HFFc6 (cell line): ENCODE results near the gene GDF3. TPM values are rescaled to one million over a fixed set of nuclear protein-coding genes. Genes with fewer than 3 reads are reported as not detected.

Experiments
- DNase-seq: peaks from one replicate; pipeline ENCODE4 v3.0.0-alpha.2; 2018
- H3K27ac Mint-ChIP-seq: 2 replicates; pipeline ENCODE4 v1.8.0; 2020; ENCODE audit warnings: mild to moderate bottlenecking, mixed read lengths
- H3K27me3 Mint-ChIP-seq: 2 replicates; pipeline ENCODE4 v1.8.0; 2021; ENCODE audit warnings: mild to moderate bottlenecking, moderate library complexity, mixed read lengths; ENCODE audit not compliant: insufficient read depth
- H3K36me3 Mint-ChIP-seq: 2 replicates; pipeline ENCODE4 v1.8.0; 2021; ENCODE audit warnings: low read depth, mixed read lengths
- H3K4me1 Mint-ChIP-seq: 2 replicates; pipeline ENCODE4 v1.8.0; 2020; ENCODE audit warnings: low read depth, mixed read lengths
- H3K4me3 Mint-ChIP-seq: 2 replicates; pipeline ENCODE4 v1.8.0; 2020; ENCODE audit warnings: mild to moderate bottlenecking, moderate library complexity, mixed read lengths
- H3K9me3 Mint-ChIP-seq: 2 replicates; pipeline ENCODE4 v1.8.0; 2020; ENCODE audit warnings: mild to moderate bottlenecking, mixed read lengths
- total RNA-seq, 6 experiments: library from RNA; stranded (reverse); fragmentation: NEBNext Ultra II Directional; extraction: Animal tissue kit (Norgen Biotek cat#: 25700); gene quantifications; 2 replicates in 1 of 6; 3 replicates in 5 of 6; pipeline ENCODE4 v1.2.3, GENCODE V29; 2021
- TF ChIP-seq, protein P1 (sequence below): fragments of 200-600 bp; sonication (generic); IDR thresholded peaks from 2 replicates; pipeline ENCODE4 v1.5.0; 2021; ENCODE audit warnings: antibody characterized with exemption, mild to moderate bottlenecking

Gene GDF3
- total RNA-seq, 6 experiments from 2014 or later, result not detected

DNA sequence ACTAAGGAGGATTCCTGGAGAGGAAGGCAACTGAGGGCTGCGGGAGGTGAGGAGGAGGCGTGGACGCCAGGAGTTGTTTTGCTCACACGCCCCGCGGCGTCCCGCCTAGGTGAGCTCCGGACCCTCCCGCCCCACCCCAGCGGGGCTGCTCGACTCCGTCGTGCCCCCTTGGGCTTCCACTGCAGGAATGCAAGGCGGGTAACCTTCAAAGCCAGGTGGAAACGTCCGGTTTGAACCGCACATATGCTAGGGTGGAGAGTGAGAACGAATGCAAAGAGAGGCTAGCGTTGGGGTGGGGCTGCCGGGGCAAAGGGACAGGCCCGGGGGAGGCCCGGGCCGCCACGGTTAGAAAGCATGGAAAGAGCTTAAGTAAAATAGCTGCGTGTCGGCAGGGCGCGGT lies 10.3 kb upstream of the GDF3 start:
- peaks cover 11% of the 10 kb centered on the region for H3K27me3 Mint-ChIP-seq
- H3K36me3 Mint-ChIP-seq, result no peaks in the 10 kb centered on the region
- H3K4me3 Mint-ChIP-seq, result no peak overlapping the region
- no peaks in the 10 kb centered on the region for H3K4me1 Mint-ChIP-seq
- DNase-seq, result no peak
- TF ChIP-seq, protein P1, sequence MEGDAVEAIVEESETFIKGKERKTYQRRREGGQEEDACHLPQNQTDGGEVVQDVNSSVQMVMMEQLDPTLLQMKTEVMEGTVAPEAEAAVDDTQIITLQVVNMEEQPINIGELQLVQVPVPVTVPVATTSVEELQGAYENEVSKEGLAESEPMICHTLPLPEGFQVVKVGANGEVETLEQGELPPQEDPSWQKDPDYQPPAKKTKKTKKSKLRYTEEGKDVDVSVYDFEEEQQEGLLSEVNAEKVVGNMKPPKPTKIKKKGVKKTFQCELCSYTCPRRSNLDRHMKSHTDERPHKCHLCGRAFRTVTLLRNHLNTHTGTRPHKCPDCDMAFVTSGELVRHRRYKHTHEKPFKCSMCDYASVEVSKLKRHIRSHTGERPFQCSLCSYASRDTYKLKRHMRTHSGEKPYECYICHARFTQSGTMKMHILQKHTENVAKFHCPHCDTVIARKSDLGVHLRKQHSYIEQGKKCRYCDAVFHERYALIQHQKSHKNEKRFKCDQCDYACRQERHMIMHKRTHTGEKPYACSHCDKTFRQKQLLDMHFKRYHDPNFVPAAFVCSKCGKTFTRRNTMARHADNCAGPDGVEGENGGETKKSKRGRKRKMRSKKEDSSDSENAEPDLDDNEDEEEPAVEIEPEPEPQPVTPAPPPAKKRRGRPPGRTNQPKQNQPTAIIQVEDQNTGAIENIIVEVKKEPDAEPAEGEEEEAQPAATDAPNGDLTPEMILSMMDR, result no peak
- H3K27ac Mint-ChIP-seq, result no peak overlapping the region
- no peaks in the 10 kb centered on the region for H3K9me3 Mint-ChIP-seq

DNA sequence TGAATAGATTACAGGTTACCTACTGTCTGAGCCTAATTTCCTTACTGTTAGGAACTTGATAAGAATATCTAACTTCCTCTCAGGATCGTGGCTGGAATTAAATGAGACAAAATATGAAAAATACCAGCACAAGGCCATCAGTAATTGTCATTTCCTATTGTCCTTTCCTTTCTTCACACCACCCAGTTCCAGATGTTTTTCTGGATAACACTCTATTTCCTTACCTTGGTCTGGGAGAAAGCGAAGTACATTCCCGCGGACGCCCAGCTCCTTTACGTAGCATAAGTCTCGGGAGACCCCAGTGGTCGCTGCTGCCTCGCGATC lies 376 bp downstream of the GDF3 start:
- no peak for DNase-seq
- Mint-ChIP-seq H3K36me3 (no peaks in the 10 kb centered on the region), H3K9me3 (no peaks in the 10 kb centered on the region), H3K27ac (no peak overlapping the region), H3K27me3 (peaks cover 16% of the 10 kb centered on the region), H3K4me3 (no peak overlapping the region), H3K4me1 (no peaks in the 10 kb centered on the region)
- TF ChIP-seq, protein P1, result no peak

DNA sequence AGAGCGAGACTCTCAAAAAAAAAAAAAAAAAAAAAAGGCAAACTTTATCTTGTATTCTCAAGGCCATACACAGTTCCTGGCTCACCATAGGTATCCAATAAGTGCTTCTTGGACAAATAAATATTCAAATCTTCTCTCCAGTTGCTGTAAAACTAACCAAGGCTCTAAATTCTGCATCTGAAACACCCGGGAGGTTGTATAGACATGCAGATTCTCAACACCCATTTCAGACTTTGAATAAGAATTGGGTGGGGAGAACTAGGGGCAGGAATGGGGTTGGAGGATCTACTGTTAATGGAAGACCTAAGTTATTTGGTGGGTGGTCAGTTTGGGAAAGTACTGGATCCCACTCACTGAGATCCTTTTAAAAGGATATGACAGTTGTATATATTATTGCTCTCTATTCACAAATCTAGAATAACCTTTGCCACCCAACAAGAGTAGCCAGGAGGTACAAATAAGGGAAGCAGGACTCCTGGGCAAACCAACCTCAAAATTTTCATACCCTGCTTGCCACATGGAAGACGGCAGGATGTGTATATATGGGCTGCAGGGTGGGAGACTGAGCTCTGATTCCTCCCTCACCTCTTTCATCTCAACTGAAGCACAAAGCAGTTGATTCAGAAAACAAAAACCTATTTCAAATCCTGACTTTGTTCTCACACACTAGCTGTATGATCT lies 879 bp downstream of the GDF3 start:
- no peak overlapping the region for H3K4me3 Mint-ChIP-seq
- H3K27ac Mint-ChIP-seq, result no peak overlapping the region
- TF ChIP-seq, protein P1, result no peak

DNA sequence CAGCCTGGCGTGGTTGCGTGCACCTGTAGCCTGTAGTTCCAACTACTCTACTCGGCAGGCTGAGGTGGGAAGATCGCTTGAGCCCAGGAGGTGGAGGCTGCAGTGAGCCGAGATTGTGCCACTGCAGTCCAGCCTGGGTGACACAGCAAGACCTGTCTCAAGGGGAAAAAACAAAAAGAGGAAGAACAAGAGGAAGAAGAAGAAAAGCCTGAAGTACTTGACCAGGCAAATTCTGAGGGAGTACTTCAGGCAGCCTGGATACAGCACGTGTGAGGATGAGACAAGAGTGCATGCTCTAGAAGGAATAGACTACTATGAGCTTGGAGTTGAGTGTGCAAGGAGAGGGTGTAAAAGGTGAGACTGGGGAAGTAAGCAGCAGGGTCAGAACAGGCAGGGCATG lies 1.8 kb downstream of the GDF3 start:
- H3K4me3 Mint-ChIP-seq, result no peak overlapping the region
- no peaks in the 10 kb centered on the region for H3K4me1 Mint-ChIP-seq
- TF ChIP-seq, protein P1, result no peak
- peaks cover 16% of the 10 kb centered on the region for H3K27me3 Mint-ChIP-seq
- no peaks in the 10 kb centered on the region for H3K9me3 Mint-ChIP-seq
- no peak overlapping the region for H3K27ac Mint-ChIP-seq
- DNase-seq, result no peak
- no peaks in the 10 kb centered on the region for H3K36me3 Mint-ChIP-seq

More for the DNA sequence above, 879 bp downstream of the GDF3 start:
- no peak for DNase-seq
- no peaks in the 10 kb centered on the region for H3K9me3 Mint-ChIP-seq
- H3K36me3 Mint-ChIP-seq, result no peaks in the 10 kb centered on the region
- H3K4me1 Mint-ChIP-seq, result no peaks in the 10 kb centered on the region
- peaks cover 16% of the 10 kb centered on the region for H3K27me3 Mint-ChIP-seq

DNA sequence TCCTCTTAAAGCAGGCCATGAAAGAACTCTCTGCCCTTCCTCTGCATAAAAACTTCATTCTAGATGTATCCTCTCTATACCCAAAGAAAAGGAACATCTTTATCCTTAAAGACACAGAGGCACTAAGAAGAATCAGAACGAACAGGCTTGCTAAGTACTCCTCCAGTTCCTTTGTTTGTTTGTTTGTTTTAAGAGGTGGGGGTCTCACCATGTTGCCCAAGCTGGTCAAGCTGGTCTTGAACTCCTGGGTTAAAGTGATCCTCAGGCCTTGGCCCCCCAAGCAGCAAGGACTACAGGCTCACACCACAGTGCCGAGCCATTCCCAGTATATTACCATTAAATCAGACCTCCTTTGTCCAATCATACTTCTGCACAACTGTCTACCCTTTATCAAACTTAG lies 14.0 kb downstream of the GDF3 start:
- Mint-ChIP-seq H3K9me3 (no peaks in the 10 kb centered on the region), H3K4me3 (no peak overlapping the region)

More for the DNA sequence above, 14.0 kb downstream of the GDF3 start:
- DNase-seq, result no peak
- no peaks in the 10 kb centered on the region for H3K4me1 Mint-ChIP-seq
- no peaks in the 10 kb centered on the region for H3K36me3 Mint-ChIP-seq
- TF ChIP-seq, protein P1, result no peak
- no peak overlapping the region for H3K27ac Mint-ChIP-seq
- peaks cover 6% of the 10 kb centered on the region for H3K27me3 Mint-ChIP-seq
